Measurements from ENCODE around the gene NAMPT. TPM values are rescaled to one million over a fixed set of nuclear protein-coding genes. Genes with fewer than 3 reads are reported as not detected.

Gene NAMPT
- total RNA-seq, 3 donors from 2014 or later (not counting 1 experiment from before 2014, with no cell fraction given), result 194 to 414 (median 270) TPM

- WGBS (ENCODE audit: insufficient coverage), result under 1% methylated on average over 70 of the region's 70 CpGs
- Histone ChIP-seq H3K27me3 (ENCODE audit: control insufficient read depth, insufficient read depth, low read length) (no peaks in the 10 kb centered on the region), H3K4me1 (ENCODE audit: control insufficient read depth, insufficient read depth, low read length) (peaks cover 12% of the 10 kb centered on the region), H3K27ac (ENCODE audit: low read length) (peak overlapping the region; percentile 97), H3K36me3 (ENCODE audit: control insufficient read depth, insufficient read depth, low read length) (no peaks in the 10 kb centered on the region), H3K9me3 (ENCODE audit: control insufficient read depth, insufficient read depth, low read length) (no peaks in the 10 kb centered on the region), H3K4me3 (ENCODE audit: low read length) (peak overlapping the region; percentile 97)
- Mint-ChIP-seq H3K9me3 (no peaks in the 10 kb centered on the region), H3K27ac (peak overlapping the region; percentile 93 to 95), H3K36me3 (no peaks in the 10 kb centered on the region), H3K4me1 (peaks cover 16 to 20% of the 10 kb centered on the region in 2 donors), H3K4me3 (peak overlapping the region; percentile 95), H3K27me3 (ENCODE audit: low read depth in 2 of 2) (peaks cover under 1 to 2% of the 10 kb centered on the region in 2 donors)
- ATAC-seq (peak; percentile 88 to 96 (median 89)), DNase-seq (peak; percentile 92 to 98)
- no peak for TF ChIP-seq CTCF (IDR thresholded peaks at IDR 0.05)
- intact Hi-C loops (cut with micrococcal nuclease), result loop anchor here (2.0 to 10.0 kb wide), 5 partner anchors 170 to 1460 kb away; partner anchors contain the start of genes CBLL1, CCDC71L, HBP1 and SYPL1
These were observed 470 bp upstream of the NAMPT start for GRCh38 chr7:106285051-106285854.

GRCh38 chr7:106283831-106284713 is 711 bp downstream of the NAMPT start:
- Histone ChIP-seq H3K9me3 (ENCODE audit: control insufficient read depth, insufficient read depth, low read length) (no peaks in the 10 kb centered on the region), H3K27ac (ENCODE audit: low read length) (peak overlapping the region; percentile 97), H3K27me3 (ENCODE audit: control insufficient read depth, insufficient read depth, low read length) (no peaks in the 10 kb centered on the region), H3K4me3 (ENCODE audit: low read length) (peak overlapping the region; percentile 91), H3K36me3 (ENCODE audit: control insufficient read depth, insufficient read depth, low read length) (no peaks in the 10 kb centered on the region), H3K4me1 (ENCODE audit: control insufficient read depth, insufficient read depth, low read length) (peaks cover 12% of the 10 kb centered on the region)
- H3K27me3 Mint-ChIP-seq (ENCODE audit: low read depth in 2 of 2), result no peaks in the 10 kb centered on the region
- under 1% methylated on average over 72 of the region's 72 CpGs for WGBS (ENCODE audit: insufficient coverage)
- TF ChIP-seq CTCF (IDR thresholded peaks at IDR 0.05), result no peak
- H3K9me3 Mint-ChIP-seq, result no peaks in the 10 kb centered on the region
- peak; percentile 27 to 45 (median 28) for ATAC-seq
- H3K4me1 Mint-ChIP-seq, result peaks cover 28% of the 10 kb centered on the region in 2 donors
- no peaks in the 10 kb centered on the region for H3K36me3 Mint-ChIP-seq
- intact Hi-C loops (cut with micrococcal nuclease), result loop anchor here (2.0 to 10.0 kb wide), 5 partner anchors 169 to 1461 kb away; partner anchors contain the start of genes CBLL1, CCDC71L, HBP1 and SYPL1
- H3K4me3 Mint-ChIP-seq, result peak overlapping the region; percentile 93
- H3K27ac Mint-ChIP-seq, result peak overlapping the region; percentile 93 to 95
- DNase-seq, result peak; percentile 53 to 66

- H3K4me3 ChIP-seq (ENCODE audit: low read length), result peak overlapping the region; percentile 53
- TF ChIP-seq CTCF (IDR thresholded peaks at IDR 0.05), result no peak
- no peaks in the 10 kb centered on the region for H3K27me3 ChIP-seq (ENCODE audit: control insufficient read depth, insufficient read depth, low read length)
- no peaks in the 10 kb centered on the region for H3K9me3 Mint-ChIP-seq
- no peaks in the 10 kb centered on the region for H3K9me3 ChIP-seq (ENCODE audit: control insufficient read depth, insufficient read depth, low read length)
- peaks cover 12% of the 10 kb centered on the region for H3K4me1 ChIP-seq (ENCODE audit: control insufficient read depth, insufficient read depth, low read length)
- peak overlapping the region; percentile 91 for H3K4me3 Mint-ChIP-seq
- DNase-seq (no peak), ATAC-seq (no peak)
- H3K27me3 Mint-ChIP-seq (ENCODE audit: low read depth in 2 of 2), result no peaks in the 10 kb centered on the region
- peaks cover 28% of the 10 kb centered on the region in 2 donors for H3K4me1 Mint-ChIP-seq
- WGBS (ENCODE audit: insufficient coverage), result 74% methylated on average over 3 of the region's 5 CpGs
- intact Hi-C loops (cut with micrococcal nuclease), result loop anchor here (10.0 kb wide), 3 partner anchors 169 to 1461 kb away; partner anchors contain the start of genes CBLL1 and SYPL1
- peak overlapping the region; percentile 76 to 95 for H3K27ac Mint-ChIP-seq
- H3K36me3 ChIP-seq (ENCODE audit: control insufficient read depth, insufficient read depth, low read length), result no peaks in the 10 kb centered on the region
- no peaks in the 10 kb centered on the region for H3K36me3 Mint-ChIP-seq
- peak overlapping the region; percentile 49 for H3K27ac ChIP-seq (ENCODE audit: low read length)
These were observed 1.3 kb downstream of the NAMPT start for GRCh38 chr7:106283501-106283830.

All from natural killer cell (primary cell).